Measurements from ENCODE around the gene IFI35. TPM values are rescaled to one million over a fixed set of nuclear protein-coding genes. Genes with fewer than 3 reads are reported as not detected.
A peak's percentile ranks its signal among the peaks of the same experiment; 100 is the strongest.

Gene IFI35
- total and polyA plus RNA-seq, 12 donors = 7.0 to 61.6 (median 13.6) TPM

GRCh38 chr17:43014649-43015542 lies 8.3 kb downstream of the IFI35 start:
- H3K27ac ChIP-seq = peak overlapping the region; percentile 21 to 85 (median 77)
- intact Hi-C loops (cut with DNase I) = no loop called here
- WGBS, 2 donors = 63 to 73% methylated on average over 8 of the region's 8 CpGs

DNA sequence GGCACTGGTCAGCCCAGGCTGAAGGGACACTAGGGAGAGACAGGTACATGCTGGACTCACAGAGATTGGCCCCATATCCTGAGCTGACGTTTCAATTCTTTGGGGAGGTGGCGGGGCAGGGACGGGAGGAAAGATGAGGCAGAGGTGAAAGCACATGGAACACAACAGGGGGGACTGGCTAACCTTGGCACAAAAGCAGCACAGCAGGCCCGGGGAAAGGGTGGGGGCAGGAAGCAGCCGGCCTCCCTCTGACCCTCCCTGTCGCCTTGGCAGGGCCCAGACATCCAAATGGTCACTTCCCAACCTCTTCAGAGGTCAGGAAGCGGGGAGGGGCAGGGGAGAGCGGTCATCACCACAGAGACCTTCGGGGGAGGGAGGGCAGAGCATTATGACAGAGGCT lies 9.0 kb downstream of the IFI35 start:
- peak; percentile 74 to 83 for DNase-seq
- no peaks in the 10 kb centered on the region for H3K27me3 ChIP-seq
- intact Hi-C loops (cut with DNase I) = no loop called here
- peak; percentile 53 to 81 (median 71) for ATAC-seq
- no peak for TF ChIP-seq CTCF (IDR thresholded peaks at IDR 0.05)
- H3K27ac ChIP-seq = peak overlapping the region; percentile 34 to 85 (median 77)
- H3K4me1 ChIP-seq = peaks cover 24 to 92% (median 80%) of the 10 kb centered on the region in 9 donors
- 46 to 50% methylated on average over 9 of the region's 9 CpGs for WGBS, 2 donors
- H3K9me3 ChIP-seq = no peaks in the 10 kb centered on the region
- peaks cover 0 to 77% (median 4%) of the 10 kb centered on the region in 9 donors for H3K36me3 ChIP-seq
- no peak overlapping the region for H3K4me3 ChIP-seq

More at GRCh38 chr17:43014649-43015542, 8.3 kb downstream of the IFI35 start:
- peak in 7 of 8 donors; percentile 4 to 38 (median 34) for ATAC-seq
- DNase-seq = no peak
- Histone ChIP-seq H3K27me3 (no peaks in the 10 kb centered on the region), H3K4me3 (no peak overlapping the region), H3K9me3 (no peaks in the 10 kb centered on the region), H3K36me3 (peaks cover 0 to 79% (median 4%) of the 10 kb centered on the region in 9 donors), H3K4me1 (peaks cover 22 to 92% (median 80%) of the 10 kb centered on the region in 9 donors)
- no peak for TF ChIP-seq CTCF (IDR thresholded peaks at IDR 0.05)

DNA sequence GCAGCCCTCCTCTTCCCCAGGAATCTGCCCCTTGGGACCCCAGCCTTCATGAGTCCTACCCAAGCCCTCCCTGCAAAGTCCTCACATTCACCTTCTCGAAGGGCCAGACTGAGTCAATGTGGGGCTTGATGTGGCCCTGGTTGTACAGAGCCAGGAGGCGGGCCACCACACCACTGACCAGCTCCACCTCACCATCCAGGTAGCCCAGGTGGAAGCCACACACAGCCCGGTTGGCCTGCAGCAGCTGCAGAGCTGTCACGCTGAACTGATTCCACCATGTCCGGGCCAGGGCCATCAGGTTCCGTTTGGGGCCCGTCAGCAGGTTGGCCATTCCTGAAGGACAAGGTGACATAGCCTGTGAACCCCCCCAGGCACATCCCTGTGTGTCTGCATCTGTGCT lies 9.6 kb downstream of the IFI35 start:
- peak overlapping the region; percentile 26 to 85 (median 77) for H3K27ac ChIP-seq
- H3K27me3 ChIP-seq = no peaks in the 10 kb centered on the region
- 85 to 92% methylated on average over 7 of the region's 7 CpGs for WGBS, 2 donors
- DNase-seq (no peak), ATAC-seq (no peak)
- no peak for TF ChIP-seq CTCF (IDR thresholded peaks at IDR 0.05)
- H3K36me3 ChIP-seq = peaks cover 0 to 70% (median 4%) of the 10 kb centered on the region in 9 donors
- no peak overlapping the region for H3K4me3 ChIP-seq
- peaks cover 24 to 91% (median 76%) of the 10 kb centered on the region in 9 donors for H3K4me1 ChIP-seq
- intact Hi-C loops (cut with DNase I) = no loop called here
- no peaks in the 10 kb centered on the region for H3K9me3 ChIP-seq

- TF ChIP-seq CTCF (IDR thresholded peaks at IDR 0.05) = no peak
- Histone ChIP-seq H3K27me3 (no peaks in the 10 kb centered on the region), H3K4me1 (peaks cover 17 to 78% (median 76%) of the 10 kb centered on the region in 9 donors), H3K4me3 (no peak overlapping the region), H3K9me3 (no peaks in the 10 kb centered on the region), H3K27ac (peak overlapping the region in 6 of 10 donors; percentile 20 to 94 (median 90)), H3K36me3 (peaks cover 0 to 55% (median 4%) of the 10 kb centered on the region in 9 donors)
- intact Hi-C loops (cut with DNase I) = no loop called here
- ATAC-seq = no peak
- DNase-seq = no peak
- 60% methylated on average over 19 of the region's 19 CpGs for WGBS, 2 donors
Observed at GRCh38 chr17:43018008-43018853, 11.6 kb downstream of the IFI35 start.
